H9 (cell line): Measurements from ENCODE around the gene CYB561D1. TPM values are rescaled to one million over a fixed set of nuclear protein-coding genes. Genes with fewer than 3 reads are reported as not detected.

Experiments used
- DNase-seq: peaks from one replicate; pipeline ENCODE4 v3.0.0-alpha.2; 2017
- H2AFZ ChIP-seq: one replicate; pipeline ENCODE4 v1.6.1; 2013; ENCODE audit warnings: mild to moderate bottlenecking, low read length, control low read depth, moderate library complexity
- H2AK5ac ChIP-seq: 2 replicates; pipeline ENCODE4 v1.6.1; 2013; ENCODE audit warnings: low read length, control low read depth, mixed read lengths; ENCODE audit not compliant: insufficient read length
- H2BK120ac ChIP-seq: one replicate; pipeline ENCODE4 v1.6.1; 2013; ENCODE audit warnings: low read depth, mild to moderate bottlenecking, low read length, control low read depth, inconsistent platforms; ENCODE audit not compliant: poor library complexity, severe bottlenecking
- H2BK12ac ChIP-seq: 2 replicates; pipeline ENCODE4 v1.6.1; 2013; ENCODE audit warnings: low read length, control low read depth, mixed read lengths, low read depth; ENCODE audit not compliant: insufficient read length
- H2BK15ac ChIP-seq: 2 replicates; pipeline ENCODE4 v1.6.1; 2013; ENCODE audit warnings: low read depth, low read length, control low read depth
- H2BK20ac ChIP-seq: one replicate; pipeline ENCODE4 v1.6.1; 2013; ENCODE audit warnings: low read depth, mild to moderate bottlenecking, low read length, control low read depth, inconsistent platforms; ENCODE audit not compliant: poor library complexity, severe bottlenecking
- H2BK5ac ChIP-seq: 2 replicates; pipeline ENCODE4 v1.6.1; 2013; ENCODE audit warnings: low read length, control low read depth, mixed read lengths; ENCODE audit not compliant: insufficient read length
- H3K14ac ChIP-seq: 2 replicates; pipeline ENCODE4 v1.6.1; 2013; ENCODE audit warnings: low read length, control low read depth; ENCODE audit not compliant: insufficient read depth
- H3K18ac ChIP-seq: 2 replicates; pipeline ENCODE4 v1.6.1; 2013; ENCODE audit warnings: low read depth, mild to moderate bottlenecking, mixed read lengths, low read length, control low read depth; ENCODE audit not compliant: insufficient read length
- H3K23ac ChIP-seq: 2 replicates; pipeline ENCODE4 v1.6.1; 2013; ENCODE audit warnings: low read length, control low read depth, mixed read lengths, low read depth; ENCODE audit not compliant: insufficient read length
- H3K23me2 ChIP-seq: 2 replicates; pipeline ENCODE4 v1.6.1; 2013; ENCODE audit warnings: low read depth, mild to moderate bottlenecking, mixed read lengths, low read length, control low read depth; ENCODE audit not compliant: insufficient read length, poor library complexity, severe bottlenecking
- H3K27ac ChIP-seq: 2 replicates; pipeline ENCODE4 v1.5.1; 2013; ENCODE audit warnings: low read length, control low read depth, mixed read lengths, low read depth; ENCODE audit not compliant: insufficient read length
- H3K27me3 ChIP-seq: 2 replicates; pipeline ENCODE4 v1.6.1; 2013; ENCODE audit warnings: low read length, control low read depth, inconsistent platforms; ENCODE audit not compliant: insufficient read depth
- H3K4ac ChIP-seq: 2 replicates; pipeline ENCODE4 v1.6.1; 2013; ENCODE audit warnings: low read depth, mild to moderate bottlenecking, control low read depth, inconsistent platforms, low read length, moderate library complexity
- H3K4me1 ChIP-seq: 2 replicates; pipeline ENCODE4 v1.6.1; 2013; ENCODE audit warnings: low read length, control low read depth, inconsistent platforms; ENCODE audit not compliant: insufficient read depth
- H3K4me2 ChIP-seq: 2 replicates; pipeline ENCODE4 v1.6.1; 2013; ENCODE audit warnings: low read length, control low read depth, mixed read lengths; ENCODE audit not compliant: insufficient read length, insufficient read depth
- H3K56ac ChIP-seq: 2 replicates; pipeline ENCODE4 v1.6.1; 2013; ENCODE audit warnings: low read depth, mild to moderate bottlenecking, mixed read lengths, low read length, control low read depth; ENCODE audit not compliant: insufficient read length
- H3K79me1 ChIP-seq: 2 replicates; pipeline ENCODE4 v1.6.1; 2013; ENCODE audit warnings: low read depth, mild to moderate bottlenecking, moderate library complexity, low read length, control low read depth, inconsistent platforms; ENCODE audit not compliant: insufficient read depth, poor library complexity, severe bottlenecking
- H3K79me2 ChIP-seq: 2 replicates; pipeline ENCODE4 v1.6.1; 2013; ENCODE audit warnings: low read length, control low read depth, inconsistent platforms; ENCODE audit not compliant: insufficient read depth
- H3K9ac ChIP-seq: 2 replicates; pipeline ENCODE4 v1.6.1; 2013; ENCODE audit warnings: low read length, control low read depth, mixed read lengths; ENCODE audit not compliant: insufficient read length; ENCODE audit errors: extremely low read depth
- H3K9me3 ChIP-seq: one replicate; pipeline ENCODE4 v1.6.1; 2013; ENCODE audit warnings: low read depth, low read length, inconsistent platforms; ENCODE audit not compliant: control insufficient read depth
- H3T11ph ChIP-seq: one replicate; pipeline ENCODE4 v1.6.1; 2013; ENCODE audit warnings: mild to moderate bottlenecking, low read length, control low read depth, inconsistent platforms
- H4K20me1 ChIP-seq: one replicate; pipeline ENCODE4 v1.6.1; 2013; ENCODE audit not compliant: control insufficient read depth, insufficient read length, insufficient read depth
- H4K5ac ChIP-seq: 2 replicates; pipeline ENCODE4 v1.6.1; 2013; ENCODE audit warnings: low read depth, mild to moderate bottlenecking, mixed read lengths, low read length, control low read depth; ENCODE audit not compliant: insufficient read length
- H4K8ac ChIP-seq: replicated peaks from 2 replicates; pipeline ENCODE4 v1.6.1; 2013; ENCODE audit warnings: low read length, control low read depth, mixed read lengths, low read depth; ENCODE audit not compliant: insufficient read length
- H4K91ac ChIP-seq: 2 replicates; pipeline ENCODE4 v1.6.1; 2013; ENCODE audit warnings: low read depth, mild to moderate bottlenecking, moderate library complexity, mixed read lengths, low read length, control low read depth; ENCODE audit not compliant: insufficient read length
- H3K27ac Mint-ChIP-seq, 3 experiments: 2 replicates in 2 of 3; 3 replicates in 1 of 3; pipeline ENCODE4 v1.8.0; 2020 to 2021; ENCODE audit warnings: mixed read lengths in 3 of 3, mild to moderate bottlenecking in 1 of 3, moderate library complexity in 1 of 3
- H3K27me3 Mint-ChIP-seq: 2 replicates; pipeline ENCODE4 v1.8.0; 2021; ENCODE audit warnings: low read depth, mild to moderate bottlenecking, moderate library complexity, mixed read lengths
- H3K36me3 Mint-ChIP-seq, 3 experiments: 2 replicates in 2 of 3; 3 replicates in 1 of 3; pipeline ENCODE4 v1.8.0; 2020 to 2021; ENCODE audit warnings: low read depth in 3 of 3, mixed read lengths in 3 of 3; ENCODE audit not compliant: insufficient read depth in 1 of 3
- H3K4me1 Mint-ChIP-seq, 2 experiments: 2 replicates each; pipeline ENCODE4 v1.8.0; 2020; ENCODE audit warnings: mixed read lengths in 2 of 2
- H3K4me3 Mint-ChIP-seq, 2 experiments: 2 replicates in 1 of 2; 3 replicates in 1 of 2; pipeline ENCODE4 v1.8.0; 2020 to 2021; ENCODE audit warnings: mild to moderate bottlenecking in 2 of 2, mixed read lengths in 2 of 2, moderate library complexity in 1 of 2
- H3K9me3 Mint-ChIP-seq, 2 experiments: 2 replicates in 1 of 2; 3 replicates in 1 of 2; pipeline ENCODE4 v1.8.0; 2020; ENCODE audit warnings: mild to moderate bottlenecking in 2 of 2, mixed read lengths in 2 of 2, moderate library complexity in 1 of 2
- CTCF ChIP-seq: fragments of 200-600 bp; sonication (generic); conservative IDR thresholded peaks from 3 replicates; pipeline ENCODE4 v1.8.0; 2021; ENCODE audit warnings: antibody characterized with exemption, mild to moderate bottlenecking
- WGBS: extraction: QIAGEN DNeasy Blood & Tissue Kit; methylation state at CpG from one replicate; pipeline ENCODE4 v1.1.7; 2013; ENCODE audit warnings: missing lambda C conversion rate, low lambda C conversion rate, mixed read lengths; ENCODE audit not compliant: insufficient read length; ENCODE audit errors: extremely low coverage; 5-methylcytosine and 5-hydroxymethylcytosine counted together
- total RNA-seq: library from RNA; stranded (reverse); gene quantifications from 2 replicates; pipeline ENCODE4 v1.2.1, GENCODE V29; 2021

Gene CYB561D1
- total RNA-seq, 1 experiment from 2014 or later: 6.5 TPM

GRCh38 chr1:109503935-109504334, 10.0 kb downstream of the CYB561D1 start:
- Histone ChIP-seq H4K8ac (no peak overlapping the region), H2AK5ac (no peak overlapping the region), H3K9me3 (no peaks in the 10 kb centered on the region), H3K4ac (no peak overlapping the region), H2BK120ac (no peak overlapping the region), H3T11ph (no peak overlapping the region), H2AFZ (no peak overlapping the region), H3K18ac (no peak overlapping the region), H4K91ac (no peak overlapping the region), H3K56ac (no peak overlapping the region), H3K27me3 (no peaks in the 10 kb centered on the region), H2BK5ac (no peak overlapping the region), H2BK12ac (no peak overlapping the region), H3K4me2 (no peak overlapping the region), H2BK15ac (no peak overlapping the region), H2BK20ac (no peak overlapping the region), H3K4me1 (no peaks in the 10 kb centered on the region), H3K79me1 (no peaks in the 10 kb centered on the region), H3K9ac (no peak overlapping the region), H3K23me2 (no peaks in the 10 kb centered on the region), H3K27ac (no peak overlapping the region), H3K14ac (no peak overlapping the region), H4K5ac (no peak overlapping the region), H3K23ac (no peak overlapping the region), H4K20me1 (no peaks in the 10 kb centered on the region), H3K79me2 (no peaks in the 10 kb centered on the region)
- WGBS: no CpG with 5 or more reads among the region's 5 CpGs
- no peak for TF ChIP-seq CTCF
- no peak overlapping the region for H3K4me3 Mint-ChIP-seq
- no peak for DNase-seq
- no peak overlapping the region for H3K27ac Mint-ChIP-seq
- H3K27me3 Mint-ChIP-seq: peaks cover 21% of the 10 kb centered on the region
- H3K36me3 Mint-ChIP-seq: peaks cover 0 to 5% (median 2%) of the 10 kb centered on the region in 3 experiments; a peak in 3 of 7 replicates
- peaks cover 9 to 10% of the 10 kb centered on the region in 2 experiments for H3K4me1 Mint-ChIP-seq
- no peaks in the 10 kb centered on the region for H3K9me3 Mint-ChIP-seq
